Gastrocnemius medialis (tissue), 4 donors: Measurements from ENCODE around the gene ADAP1.

Source experiments
- POLR2A ChIP-seq, 2 donors: fragments of 450-650 bp; IDR thresholded peaks; one replicate each; pipeline ENCODE4 v1.6.1; 2017; ENCODE audit warnings: antibody characterized with exemption in 2 of 2, mild to moderate bottlenecking in 2 of 2, moderate library complexity in 2 of 2
- TF ChIP-seq, protein P1 (sequence below), 5 experiments: fragments of 450-650 bp in 3 of 5; fragments of 200-600 bp in 2 of 5; sonication (generic) in 2 of 5; IDR thresholded peaks in 4 of 5; conservative IDR thresholded peaks in 1 of 5; 1 replicate in 4 of 5; 2 replicates in 1 of 5; pipeline ENCODE4 v1.5.1; 2016 to 2019; ENCODE audit warnings: antibody characterized with exemption in 5 of 5, mild to moderate bottlenecking in 3 of 5, moderate library complexity in 3 of 5

- no peak for TF ChIP-seq POLR2A (IDR thresholded peaks at IDR 0.05)
- TF ChIP-seq, protein P1, sequence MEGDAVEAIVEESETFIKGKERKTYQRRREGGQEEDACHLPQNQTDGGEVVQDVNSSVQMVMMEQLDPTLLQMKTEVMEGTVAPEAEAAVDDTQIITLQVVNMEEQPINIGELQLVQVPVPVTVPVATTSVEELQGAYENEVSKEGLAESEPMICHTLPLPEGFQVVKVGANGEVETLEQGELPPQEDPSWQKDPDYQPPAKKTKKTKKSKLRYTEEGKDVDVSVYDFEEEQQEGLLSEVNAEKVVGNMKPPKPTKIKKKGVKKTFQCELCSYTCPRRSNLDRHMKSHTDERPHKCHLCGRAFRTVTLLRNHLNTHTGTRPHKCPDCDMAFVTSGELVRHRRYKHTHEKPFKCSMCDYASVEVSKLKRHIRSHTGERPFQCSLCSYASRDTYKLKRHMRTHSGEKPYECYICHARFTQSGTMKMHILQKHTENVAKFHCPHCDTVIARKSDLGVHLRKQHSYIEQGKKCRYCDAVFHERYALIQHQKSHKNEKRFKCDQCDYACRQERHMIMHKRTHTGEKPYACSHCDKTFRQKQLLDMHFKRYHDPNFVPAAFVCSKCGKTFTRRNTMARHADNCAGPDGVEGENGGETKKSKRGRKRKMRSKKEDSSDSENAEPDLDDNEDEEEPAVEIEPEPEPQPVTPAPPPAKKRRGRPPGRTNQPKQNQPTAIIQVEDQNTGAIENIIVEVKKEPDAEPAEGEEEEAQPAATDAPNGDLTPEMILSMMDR (IDR thresholded peaks at IDR 0.05 in 4 of 5, conservative IDR thresholded peaks at IDR 0.05 in 1 of 5) = no peak
Observed at GRCh38 chr7:893686-894085, 60.8 kb downstream of the ADAP1 start.
